RWPE1 (cell line): ENCODE results near the gene SCN8A.

Experiments
- CTCF ChIA-PET: fragments of 350-600 bp; sonication (Branson Sonifier 250); formaldehyde crosslinking; extraction: SDS; loops from one replicate; lab custom pipeline; 2021; lab: Yijun Ruan, JAX
- POLR2A ChIA-PET: fragments of 400-600 bp; formaldehyde crosslinking; extraction: SDS; loops from one replicate; lab custom pipeline; 2020; ENCODE audit warnings: antibody characterized with exemption; ENCODE audit not compliant: low non-redundant PET; lab: Yijun Ruan, JAX
- DNase-seq: peaks from one replicate; pipeline ENCODE4 v3.0.0; 2012; ENCODE audit warnings: low spot score
- H3K27ac ChIP-seq: fragments of 450-650 bp; 2 replicates; pipeline ENCODE4 v1.5.1; 2017
- TF ChIP-seq, protein P1 (sequence below): fragments of 450-650 bp; conservative IDR thresholded peaks from 2 replicates; pipeline ENCODE4 v1.5.1; 2017; ENCODE audit warnings: low read depth, mild to moderate bottlenecking

The SCN8A gene

DNA sequence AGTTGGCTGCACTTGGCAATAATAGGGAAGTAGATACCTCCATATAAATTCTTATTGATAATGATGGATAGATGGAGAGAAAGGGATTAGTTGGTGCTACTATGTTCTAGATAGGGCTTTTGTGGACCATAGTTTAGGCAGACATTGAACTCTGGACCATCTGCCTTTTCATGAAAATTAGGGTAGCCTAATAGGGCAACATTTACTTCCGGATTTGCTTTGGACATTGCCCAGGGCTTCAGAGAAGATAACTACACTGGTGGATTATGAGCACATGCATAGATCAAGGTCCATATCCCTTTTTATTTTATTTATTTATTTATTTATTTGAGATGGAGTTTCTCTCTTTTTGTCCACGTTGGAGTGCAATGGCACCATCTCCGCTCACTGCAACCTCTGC lies 186.9 kb downstream of the SCN8A start:
- DNase-seq: no peak
- H3K27ac ChIP-seq: no peak overlapping the region
- POLR2A ChIA-PET: no interaction called here
- TF ChIP-seq, protein P1, sequence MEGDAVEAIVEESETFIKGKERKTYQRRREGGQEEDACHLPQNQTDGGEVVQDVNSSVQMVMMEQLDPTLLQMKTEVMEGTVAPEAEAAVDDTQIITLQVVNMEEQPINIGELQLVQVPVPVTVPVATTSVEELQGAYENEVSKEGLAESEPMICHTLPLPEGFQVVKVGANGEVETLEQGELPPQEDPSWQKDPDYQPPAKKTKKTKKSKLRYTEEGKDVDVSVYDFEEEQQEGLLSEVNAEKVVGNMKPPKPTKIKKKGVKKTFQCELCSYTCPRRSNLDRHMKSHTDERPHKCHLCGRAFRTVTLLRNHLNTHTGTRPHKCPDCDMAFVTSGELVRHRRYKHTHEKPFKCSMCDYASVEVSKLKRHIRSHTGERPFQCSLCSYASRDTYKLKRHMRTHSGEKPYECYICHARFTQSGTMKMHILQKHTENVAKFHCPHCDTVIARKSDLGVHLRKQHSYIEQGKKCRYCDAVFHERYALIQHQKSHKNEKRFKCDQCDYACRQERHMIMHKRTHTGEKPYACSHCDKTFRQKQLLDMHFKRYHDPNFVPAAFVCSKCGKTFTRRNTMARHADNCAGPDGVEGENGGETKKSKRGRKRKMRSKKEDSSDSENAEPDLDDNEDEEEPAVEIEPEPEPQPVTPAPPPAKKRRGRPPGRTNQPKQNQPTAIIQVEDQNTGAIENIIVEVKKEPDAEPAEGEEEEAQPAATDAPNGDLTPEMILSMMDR: no peak
- CTCF ChIA-PET: no interaction called here

DNA sequence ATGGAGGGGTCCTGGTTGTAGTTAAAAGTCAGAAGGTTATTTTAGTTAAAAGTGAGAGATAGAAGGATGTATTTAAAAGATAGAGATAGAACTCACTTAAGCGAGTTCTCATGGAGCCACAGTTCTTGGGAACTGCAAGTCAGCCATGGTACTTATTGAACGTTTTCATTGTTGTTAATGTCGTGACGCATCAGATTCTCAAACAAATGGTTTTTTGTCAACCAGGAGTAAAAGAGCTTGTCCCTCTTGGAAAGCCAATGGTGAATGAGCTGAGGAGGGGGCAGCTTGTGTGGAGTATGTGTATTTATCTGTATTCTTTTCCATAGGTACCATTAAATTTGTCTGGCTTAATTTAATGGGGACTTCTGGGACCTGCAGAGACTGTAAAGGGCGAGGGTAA lies 188.8 kb downstream of the SCN8A start:
- H3K27ac ChIP-seq: no peak overlapping the region
- ChIA-PET CTCF (interaction anchor here (0.7 kb wide), 1 partner anchor 22 kb away, joined by 3 read pairs; no protein-coding TSS in a partner anchor), POLR2A (no interaction called here)
- DNase-seq: no peak
- TF ChIP-seq, protein P1: no peak

DNA sequence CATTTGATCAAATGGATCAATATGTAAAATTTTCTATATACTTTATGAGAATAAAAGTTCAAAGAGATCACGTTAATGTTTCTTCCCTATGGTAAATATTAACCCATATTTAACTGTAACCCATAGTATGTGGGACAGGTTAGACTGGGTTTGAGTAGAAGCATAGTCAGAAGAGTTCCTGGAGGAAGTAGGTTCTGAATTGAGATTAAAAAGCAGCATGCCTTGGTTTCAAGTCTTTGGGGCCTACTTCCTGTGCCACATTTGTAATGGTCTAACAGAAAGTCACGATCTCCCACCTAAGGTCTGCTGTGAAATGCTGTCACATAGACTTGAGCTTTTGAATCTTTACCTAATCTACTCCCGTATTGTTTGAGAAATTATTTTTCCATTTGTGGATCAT lies 193.7 kb downstream of the SCN8A start:
- ChIA-PET CTCF (interaction anchor here (0.7 to 1.2 kb wide), 2 partner anchors 9 to 254 kb away, joined by 3 to 4 read pairs; no protein-coding TSS in a partner anchor), POLR2A (no interaction called here)
- TF ChIP-seq, protein P1: no peak
- no peak overlapping the region for H3K27ac ChIP-seq
- DNase-seq: no peak

DNA sequence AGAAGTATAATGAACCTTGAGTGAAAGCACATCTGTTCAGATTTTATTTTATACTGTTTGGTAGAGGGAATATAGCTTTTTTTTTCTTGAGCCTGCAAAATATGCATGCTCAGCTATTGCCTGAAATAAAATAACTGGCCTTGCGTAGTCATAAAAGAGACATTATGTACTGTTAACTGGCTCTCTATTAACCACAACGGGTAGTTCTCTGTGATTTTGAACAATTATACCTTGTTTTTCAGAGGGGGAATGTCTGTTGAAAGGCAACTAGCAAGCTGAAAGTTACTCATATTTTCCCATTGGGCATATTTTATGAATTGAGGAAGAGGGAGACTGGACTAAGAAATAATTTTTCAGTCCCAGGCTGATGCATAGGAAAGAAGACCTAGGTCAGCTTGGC lies 194.9 kb downstream of the SCN8A start:
- H3K27ac ChIP-seq: no peak overlapping the region
- ChIA-PET POLR2A (no interaction called here), CTCF (interaction anchor here (1.2 kb wide), 1 partner anchor 10 kb away, joined by 3 read pairs; no protein-coding TSS in a partner anchor)
- no peak for DNase-seq
- TF ChIP-seq, protein P1: no peak

DNA sequence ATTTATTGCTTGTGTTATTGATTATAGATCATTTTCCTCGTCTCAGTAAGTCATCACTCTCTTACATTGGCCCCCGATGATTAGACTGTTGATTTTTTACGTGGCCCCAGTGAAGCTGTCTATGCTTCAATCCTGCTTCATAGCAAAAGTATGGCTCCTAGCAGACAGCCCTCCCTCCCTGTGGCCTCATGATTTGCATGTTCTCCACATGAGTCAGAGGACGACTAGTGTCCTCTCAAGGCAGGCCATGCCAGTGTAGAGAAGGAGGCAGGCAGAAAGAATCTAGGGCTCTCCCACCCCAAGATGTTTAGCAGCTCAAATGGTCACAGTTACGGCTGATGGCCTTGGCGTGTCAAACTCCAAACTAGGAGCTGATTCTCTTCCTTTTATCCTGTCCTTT lies 197.8 kb downstream of the SCN8A start:
- no peak overlapping the region for H3K27ac ChIP-seq
- ChIA-PET CTCF (interaction anchor here (0.6 to 0.7 kb wide), 2 partner anchors 15 to 52 kb away, joined by 5 read pairs; no protein-coding TSS in a partner anchor), POLR2A (no interaction called here)
- TF ChIP-seq, protein P1: no peak
- DNase-seq: peak; percentile 37

DNA sequence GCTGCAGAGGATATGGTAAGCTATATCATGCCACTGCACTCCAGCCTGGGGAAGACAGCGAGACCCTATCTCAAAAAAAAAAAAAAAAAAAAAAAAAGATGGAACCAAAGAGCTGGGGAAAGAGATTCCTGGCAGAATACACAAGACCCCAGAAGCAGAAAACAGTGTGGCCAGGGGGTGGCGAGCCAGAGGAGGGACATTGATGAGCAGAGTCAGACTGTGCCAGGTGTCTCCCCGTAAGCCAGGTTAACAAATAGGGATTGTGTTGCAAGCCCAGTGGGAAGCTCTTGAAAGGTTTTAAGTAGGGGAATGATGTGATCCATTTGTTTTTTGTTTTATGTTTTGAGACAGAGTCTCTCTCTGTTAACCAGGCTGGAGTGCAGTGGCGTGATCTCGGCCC lies 201.4 kb downstream of the SCN8A start:
- DNase-seq: no peak
- POLR2A ChIA-PET: no interaction called here
- H3K27ac ChIP-seq: no peak overlapping the region
- CTCF ChIA-PET: interaction anchor here (0.6 kb wide), 1 partner anchor 9 kb away, joined by 3 read pairs; no protein-coding TSS in a partner anchor
- TF ChIP-seq, protein P1: no peak

DNA sequence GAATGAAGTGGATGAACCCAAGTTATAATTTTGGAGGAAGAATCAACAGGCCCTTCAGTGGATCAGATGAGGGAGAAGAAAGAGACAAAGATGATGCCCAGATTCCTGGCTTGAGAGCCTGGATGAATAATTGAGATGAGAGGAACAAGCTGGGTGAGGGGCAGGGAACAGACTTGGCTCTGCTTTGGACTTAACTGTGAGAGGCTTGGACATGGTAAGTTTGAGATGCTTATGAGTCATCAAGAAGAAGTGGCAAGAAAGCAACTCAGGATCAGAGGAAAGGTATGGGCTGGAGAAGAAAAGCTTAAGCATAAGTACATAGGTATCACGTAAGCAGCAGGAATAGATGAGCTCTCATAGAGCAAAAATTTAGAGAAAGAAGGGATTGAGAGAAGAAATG lies 202.2 kb downstream of the SCN8A start:
- CTCF ChIA-PET: interaction anchor here (0.6 kb wide), 1 partner anchor 187 kb away, joined by 5 read pairs; no protein-coding TSS in a partner anchor
- DNase-seq: no peak
- TF ChIP-seq, protein P1: no peak
- POLR2A ChIA-PET: no interaction called here
- H3K27ac ChIP-seq: no peak overlapping the region
